GM19463 (cell line): ENCODE measurements around the gene COX10.
"Not testable (repeated sequence)": the region's sequence is repeated elsewhere in the genome, so short reads cannot be mapped to it uniquely, and the experiment has no call there.

Experiments used
- ATAC-seq: cut with Tn5 transposase; IDR thresholded peaks from one replicate; pipeline ENCODE4 v1.9.1; 2021; ENCODE audit warnings: mild to moderate bottlenecking, moderate library complexity; ENCODE audit not compliant: unreplicated experiment

COX10 gene

DNA sequence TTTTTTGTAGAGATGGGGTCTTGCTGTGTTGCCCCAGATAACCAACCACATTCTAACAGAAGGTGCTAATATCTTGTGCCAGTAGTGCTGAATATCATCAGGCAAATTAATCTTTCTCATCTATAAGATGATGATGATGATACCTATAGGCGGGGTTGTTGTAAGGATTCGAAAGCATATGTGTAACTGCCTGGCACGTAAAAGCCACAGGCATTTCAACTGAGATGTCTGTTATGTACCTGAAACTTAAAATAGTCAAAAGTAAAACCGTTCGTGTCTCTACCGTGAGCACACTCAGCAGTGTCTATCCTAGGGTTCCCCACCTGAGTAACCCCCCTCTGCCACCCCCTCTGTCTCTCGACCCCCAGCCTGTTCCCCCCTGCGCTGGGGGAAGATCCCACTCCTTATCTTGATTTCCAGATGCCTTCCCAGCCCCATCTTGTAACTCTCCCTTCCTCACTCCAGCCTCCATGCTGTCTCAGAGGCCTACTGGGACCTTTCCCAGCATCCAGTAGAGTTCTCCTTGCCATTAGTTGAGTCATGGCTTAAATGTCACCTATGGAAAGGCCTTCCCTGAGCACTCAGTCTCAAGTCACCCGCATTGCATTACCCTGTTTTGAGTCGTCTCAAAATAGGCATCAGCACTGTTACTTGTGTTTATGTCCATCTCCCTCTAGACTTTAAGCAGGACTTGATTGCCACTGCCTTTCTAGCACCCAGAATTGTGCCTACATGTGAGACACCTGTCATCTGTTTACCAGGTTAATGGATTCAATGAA is 133.3 kb downstream of the COX10 start:
- ATAC-seq = no peak

DNA sequence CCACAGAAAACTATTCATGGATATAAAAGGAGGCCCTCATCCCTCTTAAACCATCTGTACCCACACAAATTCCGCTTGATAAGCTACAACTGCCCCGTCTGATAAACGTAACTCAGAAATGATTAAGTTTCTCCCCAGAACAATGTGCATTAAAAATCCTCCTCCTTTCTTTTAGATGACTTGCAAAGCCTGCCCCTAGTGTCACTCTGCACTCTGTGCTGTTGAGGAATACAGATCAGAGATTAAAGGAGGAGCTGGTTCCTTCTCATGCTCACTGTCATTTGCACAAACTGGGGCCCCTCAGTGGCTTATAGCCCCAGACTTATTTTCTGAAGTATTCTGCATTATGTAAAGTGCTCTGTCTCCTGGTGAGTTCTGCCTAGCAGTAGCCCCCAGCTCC is 134.1 kb downstream of the COX10 start:
- no peak for ATAC-seq

DNA sequence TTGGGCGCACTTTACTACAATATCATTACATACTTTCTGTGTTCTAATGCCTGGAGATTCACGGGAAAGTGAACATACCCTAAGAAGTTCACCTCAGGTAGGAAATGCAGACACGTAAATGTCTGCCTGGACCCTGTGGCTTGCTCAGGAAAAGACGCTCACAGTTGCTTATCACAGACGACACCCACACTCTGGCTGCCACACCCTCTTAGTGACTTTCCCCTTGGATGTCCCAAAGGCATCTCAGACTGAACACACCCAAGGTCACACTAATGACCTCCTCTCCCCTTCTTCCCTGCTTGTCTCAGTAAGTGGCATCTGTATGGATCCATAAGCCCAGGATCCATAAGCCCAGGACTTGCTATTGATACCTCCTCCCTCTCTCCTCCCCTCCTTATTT is 134.8 kb downstream of the COX10 start:
- no peak for ATAC-seq

DNA sequence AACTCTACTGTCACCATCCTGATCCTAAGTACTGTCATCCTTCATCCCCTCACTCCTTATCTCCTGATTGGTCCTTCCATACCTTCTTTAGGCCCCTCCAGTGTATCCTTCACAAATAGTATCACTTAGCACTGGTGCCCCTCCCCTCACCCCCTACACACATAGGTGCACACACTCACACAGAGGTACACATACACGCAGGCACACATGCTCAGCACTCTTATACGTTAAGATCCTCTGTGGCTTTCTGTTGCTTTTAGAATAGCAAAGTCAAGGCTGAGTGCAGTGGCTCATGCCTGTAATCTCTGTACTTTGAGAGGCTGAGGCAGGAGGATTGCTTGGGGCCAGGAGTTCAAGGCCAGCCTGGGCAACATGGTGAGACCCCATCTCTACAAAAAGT is 135.2 kb downstream of the COX10 start:
- no peak for ATAC-seq

DNA sequence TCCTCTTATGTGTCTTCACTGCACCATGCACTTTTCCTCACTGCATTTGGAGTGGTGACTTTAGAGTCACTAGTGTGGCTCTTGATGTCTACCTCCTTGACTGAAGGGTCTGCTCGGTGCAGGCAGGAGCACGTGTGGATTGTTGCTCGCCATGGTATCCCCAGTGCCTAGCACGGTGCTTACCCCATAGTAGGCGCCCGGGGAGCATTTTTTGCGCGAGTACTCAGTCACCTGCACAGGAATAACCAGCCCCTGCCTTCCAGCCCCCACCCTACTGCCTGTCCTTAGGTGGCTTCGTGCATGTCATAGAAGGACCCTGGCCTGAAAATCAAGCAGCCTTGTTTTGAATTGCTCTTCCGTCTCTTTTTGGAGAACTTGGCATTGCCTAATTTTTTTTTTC is 136.1 kb downstream of the COX10 start:
- ATAC-seq = no peak

DNA sequence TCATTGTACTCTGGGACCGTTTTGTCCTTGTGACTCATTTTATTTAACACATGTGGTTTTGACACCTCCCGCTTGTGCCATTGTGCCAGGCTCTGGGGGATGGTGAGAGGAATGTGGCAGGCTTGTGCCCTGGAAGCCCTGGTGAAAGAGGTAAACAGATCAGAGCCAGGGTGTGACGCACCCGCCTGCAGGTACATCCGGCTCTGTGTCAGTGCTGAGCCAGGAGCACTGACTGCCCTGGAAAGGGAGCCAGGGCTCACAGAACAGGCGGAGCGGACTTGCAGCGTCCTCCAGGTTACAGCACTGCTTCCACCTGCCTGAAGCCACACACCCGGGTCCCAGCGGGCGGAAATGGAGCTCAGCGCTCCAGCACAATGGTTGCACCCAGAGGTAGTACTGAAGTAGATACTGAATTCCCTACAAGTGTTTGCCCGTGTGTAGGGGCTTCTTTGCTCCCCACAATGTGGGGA is 136.7 kb downstream of the COX10 start:
- no peak for ATAC-seq

DNA sequence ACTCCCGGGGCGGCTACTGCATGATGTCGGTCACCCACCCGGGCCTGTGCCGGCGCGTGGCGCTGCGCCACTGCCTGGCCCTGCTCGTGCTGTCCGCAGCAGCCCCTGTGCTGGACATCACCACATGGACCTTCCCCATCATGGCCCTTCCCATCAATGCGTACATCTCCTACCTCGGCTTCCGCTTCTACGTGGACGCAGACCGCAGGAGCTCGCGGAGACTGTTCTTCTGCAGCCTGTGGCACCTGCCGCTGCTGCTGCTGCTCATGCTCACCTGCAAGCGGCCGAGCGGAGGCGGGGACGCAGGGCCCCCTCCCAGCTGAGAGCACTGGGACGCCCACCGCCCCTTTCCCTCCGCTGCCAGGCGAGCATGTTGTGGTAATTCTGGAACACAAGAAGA is 137.6 kb downstream of the COX10 start:
- ATAC-seq = no peak

DNA sequence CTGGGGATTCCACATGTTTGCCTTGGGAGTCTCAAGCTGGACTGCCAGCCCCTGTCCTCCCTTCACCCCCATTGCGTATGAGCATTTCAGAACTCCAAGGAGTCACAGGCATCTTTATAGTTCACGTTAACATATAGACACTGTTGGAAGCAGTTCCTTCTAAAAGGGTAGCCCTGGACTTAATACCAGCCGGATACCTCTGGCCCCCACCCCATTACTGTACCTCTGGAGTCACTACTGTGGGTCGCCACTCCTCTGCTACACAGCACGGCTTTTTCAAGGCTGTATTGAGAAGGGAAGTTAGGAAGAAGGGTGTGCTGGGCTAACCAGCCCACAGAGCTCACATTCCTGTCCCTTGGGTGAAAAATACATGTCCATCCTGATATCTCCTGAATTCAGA is 138.5 kb downstream of the COX10 start:
- no peak for ATAC-seq

DNA sequence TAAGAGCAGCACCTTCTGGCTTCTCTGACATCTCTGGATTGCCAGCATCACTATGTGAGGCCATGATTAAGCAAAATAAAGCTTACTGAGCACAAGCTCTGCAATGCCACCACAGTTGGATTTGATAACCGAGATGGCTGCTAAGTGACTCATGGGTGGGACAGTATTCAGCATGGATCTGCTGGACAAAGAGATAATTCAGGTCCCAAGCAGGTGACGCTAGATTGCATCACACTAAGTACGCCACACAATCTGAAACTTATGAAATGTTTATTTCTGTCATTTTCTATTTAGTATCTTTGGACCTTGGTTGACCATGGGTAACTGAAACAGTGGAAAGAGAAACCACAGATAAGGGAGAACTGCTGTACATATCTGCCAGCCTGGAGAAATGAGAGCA is 139.9 kb downstream of the COX10 start:
- no peak for ATAC-seq

DNA sequence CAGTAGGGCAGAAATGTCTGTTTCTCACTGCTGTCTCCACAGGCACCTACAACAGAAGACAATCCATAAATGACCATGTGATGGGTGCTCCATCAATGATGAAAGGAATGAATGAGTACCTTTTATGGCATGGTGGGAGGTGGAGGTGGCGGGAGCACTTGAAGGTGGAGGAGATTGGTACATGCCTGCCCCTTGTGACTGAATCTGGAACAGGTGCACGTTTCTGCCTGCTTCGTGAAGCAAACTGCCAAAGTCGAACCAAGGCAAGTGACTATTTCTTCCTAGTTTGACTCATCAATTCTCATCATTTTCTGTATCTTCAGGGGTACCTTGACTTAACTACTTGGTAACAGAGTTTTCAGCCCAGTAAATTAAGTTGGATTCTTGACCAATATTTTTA is 141.9 kb downstream of the COX10 start:
- ATAC-seq = no peak

DNA sequence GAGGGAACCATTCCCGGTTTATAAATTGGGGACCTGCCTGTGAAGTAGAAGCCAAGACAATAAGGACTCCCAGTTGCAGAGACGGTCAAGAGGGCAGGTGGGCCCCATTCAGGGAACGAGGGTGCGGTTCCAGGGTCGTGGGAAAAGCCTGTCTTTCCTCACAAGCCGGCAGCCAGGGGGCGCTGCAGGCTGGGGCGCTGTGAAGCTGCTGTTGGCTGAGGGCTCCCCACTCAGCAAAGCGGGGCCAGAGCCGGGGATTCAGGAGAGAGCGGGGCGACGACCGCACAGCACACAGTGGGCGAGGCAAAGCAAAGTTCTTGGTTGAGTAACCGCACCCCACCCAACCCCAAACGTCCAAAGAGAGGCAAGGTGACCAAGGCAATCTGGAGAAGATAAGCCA is 142.5 kb downstream of the COX10 start:
- no peak for ATAC-seq

DNA sequence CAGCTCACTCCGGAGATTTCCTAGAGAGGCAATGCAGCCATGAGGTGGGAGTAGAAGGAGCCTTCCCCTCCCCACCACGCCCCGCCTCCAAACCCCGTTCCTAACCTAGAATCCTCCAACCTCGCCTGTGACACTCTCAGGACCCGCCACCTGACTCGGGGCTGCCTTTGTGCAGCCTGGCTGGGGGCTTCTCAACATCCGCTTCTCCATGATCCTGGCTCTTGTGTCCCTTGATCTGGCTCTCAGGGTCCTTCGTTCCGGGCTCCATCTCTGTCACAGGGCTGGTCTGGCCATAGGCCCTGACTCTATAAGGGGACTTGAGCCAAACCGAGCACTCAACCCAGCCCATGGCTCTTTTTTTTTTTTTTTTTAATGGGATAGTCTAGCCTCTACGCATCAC is 143.1 kb downstream of the COX10 start:
- no peak for ATAC-seq

DNA sequence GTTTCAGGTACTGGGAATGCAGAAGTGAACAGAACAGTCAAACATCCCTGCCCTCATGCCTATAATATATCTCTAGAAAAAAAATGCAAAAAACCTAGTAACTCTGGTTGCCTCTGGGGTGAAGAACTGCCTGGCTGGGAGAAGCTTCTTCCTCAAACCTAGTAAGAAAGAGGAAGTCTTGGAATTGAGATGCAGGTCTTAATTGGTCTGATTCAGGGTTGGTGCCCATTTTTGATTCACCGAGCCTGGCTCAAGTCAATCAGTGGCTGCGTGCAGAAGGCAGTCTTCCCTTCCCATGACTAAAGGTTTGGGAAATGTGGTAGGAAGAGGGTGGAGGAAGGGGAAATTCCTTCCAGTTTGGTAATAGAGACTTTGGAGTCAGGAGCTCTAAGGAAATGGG is 145.0 kb downstream of the COX10 start:
- ATAC-seq = no peak

DNA sequence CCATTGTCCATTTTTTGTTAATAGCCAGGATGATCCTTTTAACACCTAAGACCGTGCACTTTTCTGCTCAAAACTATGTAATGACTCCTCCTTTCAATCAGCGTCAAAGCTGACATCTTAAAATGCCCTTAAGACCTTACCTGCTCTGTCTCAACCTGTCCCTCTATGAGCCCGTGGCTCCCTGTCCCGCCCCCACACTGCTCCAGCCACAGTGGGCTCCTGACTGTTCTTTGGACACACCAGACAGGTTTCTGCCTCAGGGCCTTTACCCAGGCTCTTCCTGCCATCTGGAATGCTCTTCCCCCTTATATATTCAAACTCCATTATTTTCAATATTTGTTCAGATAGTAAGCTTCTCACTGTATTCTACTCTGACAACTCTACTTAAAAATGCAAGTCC is 153.3 kb downstream of the COX10 start:
- ATAC-seq = no peak

DNA sequence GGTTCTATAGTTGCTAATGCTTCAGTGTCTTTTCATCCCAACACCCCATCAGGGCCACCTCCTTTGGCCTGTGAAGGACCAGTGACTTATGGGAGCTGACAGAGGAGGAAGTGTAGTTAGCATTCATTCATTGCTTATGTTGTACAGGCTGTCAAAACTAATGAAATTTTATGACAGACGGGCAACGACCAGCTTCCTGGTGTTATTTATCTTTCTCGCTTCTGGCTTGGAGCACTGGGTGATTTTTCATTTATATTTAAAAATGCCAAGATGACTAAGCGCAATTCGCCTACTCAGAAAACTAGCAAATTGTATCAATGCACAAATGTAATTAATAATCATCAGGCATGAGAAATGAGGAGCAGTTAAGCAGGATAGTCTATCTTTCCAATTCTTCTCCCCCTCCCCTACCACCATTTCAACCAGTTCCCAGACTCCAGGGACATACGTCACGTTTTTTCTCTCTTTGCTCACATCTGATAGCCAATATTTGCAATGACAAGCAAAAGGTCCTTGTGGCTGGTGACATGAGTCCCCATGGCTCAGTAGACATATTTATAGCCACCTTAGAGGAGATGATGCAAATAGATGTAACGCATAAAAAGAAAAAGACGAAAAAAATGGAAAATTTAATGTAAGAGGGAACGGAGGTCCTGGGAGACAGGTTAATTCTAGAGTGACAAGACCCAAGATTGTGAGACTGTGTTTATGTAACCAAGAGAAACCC is 156.1 kb downstream of the COX10 start:
- no peak for ATAC-seq

DNA sequence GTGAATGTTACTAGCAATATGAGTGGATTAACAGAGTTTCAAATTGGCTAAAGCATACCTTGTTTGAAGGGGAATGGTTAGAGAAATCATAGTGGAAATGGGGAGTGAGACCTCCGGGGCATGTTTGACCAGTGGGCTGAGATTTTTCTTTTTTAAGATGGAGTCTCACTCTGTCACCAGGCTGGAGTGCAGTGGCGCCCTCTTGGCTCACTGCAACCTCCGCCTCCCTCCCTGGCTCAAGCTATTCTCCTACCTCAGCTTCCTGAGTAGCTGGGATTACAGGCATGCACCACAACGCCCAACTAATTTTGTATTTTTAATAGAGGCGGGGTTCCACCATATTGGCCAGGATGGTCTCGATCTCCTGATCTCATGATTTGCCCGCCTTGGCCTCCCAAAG is 157.7 kb downstream of the COX10 start:
- no peak for ATAC-seq

DNA sequence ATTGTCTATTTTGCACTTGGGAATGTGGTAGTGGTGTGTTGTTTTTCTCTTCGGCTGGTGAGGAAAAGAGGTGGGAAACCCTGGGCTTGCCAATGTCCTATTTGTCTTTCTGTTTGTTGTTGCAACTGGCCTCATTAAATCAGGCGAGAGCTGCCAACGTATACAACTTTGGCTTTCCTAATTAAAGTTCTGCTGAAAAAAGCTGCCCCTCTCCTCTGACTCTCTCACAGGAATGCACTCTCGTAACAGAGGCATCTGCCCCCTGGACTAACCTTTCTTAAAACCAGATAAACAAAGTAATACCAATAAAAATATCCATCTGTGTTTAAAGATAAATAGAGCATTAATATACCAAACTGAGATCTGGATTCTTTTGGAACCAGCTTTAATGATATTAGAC is 159.6 kb downstream of the COX10 start:
- ATAC-seq = no peak

DNA sequence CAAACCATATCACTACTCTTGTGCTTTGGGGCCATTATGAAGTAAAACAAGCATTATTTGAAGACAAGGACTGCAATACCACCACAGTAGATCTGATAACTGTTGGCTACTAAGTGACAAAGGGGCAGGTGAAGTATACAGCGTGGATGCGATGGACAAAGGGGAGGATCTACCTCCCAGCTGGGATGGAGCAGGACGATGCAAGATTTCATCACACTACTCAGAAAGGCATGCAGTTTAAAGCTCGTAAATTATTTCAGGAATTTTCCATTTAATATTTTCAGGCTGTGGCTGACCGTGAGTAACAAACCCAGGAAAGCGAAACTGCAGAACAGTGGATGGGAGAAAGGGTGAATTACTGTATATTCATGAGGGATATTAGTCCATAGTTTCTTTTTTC is 161.9 kb downstream of the COX10 start:
- not testable (repeated sequence) for ATAC-seq

DNA sequence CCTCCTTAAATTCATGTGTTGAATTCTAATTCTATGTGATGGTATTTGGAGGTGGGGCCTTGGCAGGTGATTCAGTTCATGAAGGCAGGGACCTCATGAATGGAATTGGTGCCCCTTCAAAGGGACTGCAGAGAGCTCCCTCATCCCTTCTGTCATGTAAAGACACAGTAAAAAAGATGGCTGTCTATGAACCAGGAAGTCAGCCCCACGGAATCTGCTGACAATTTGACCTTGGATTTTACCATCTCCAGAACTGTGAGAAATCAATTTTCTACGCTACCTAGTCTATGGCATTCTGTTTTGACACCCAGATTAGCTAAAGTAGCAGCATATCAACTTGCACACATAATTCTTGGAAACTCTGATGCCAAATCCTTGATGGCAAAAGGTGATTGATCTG is 165.7 kb downstream of the COX10 start:
- ATAC-seq = not testable (repeated sequence)

DNA sequence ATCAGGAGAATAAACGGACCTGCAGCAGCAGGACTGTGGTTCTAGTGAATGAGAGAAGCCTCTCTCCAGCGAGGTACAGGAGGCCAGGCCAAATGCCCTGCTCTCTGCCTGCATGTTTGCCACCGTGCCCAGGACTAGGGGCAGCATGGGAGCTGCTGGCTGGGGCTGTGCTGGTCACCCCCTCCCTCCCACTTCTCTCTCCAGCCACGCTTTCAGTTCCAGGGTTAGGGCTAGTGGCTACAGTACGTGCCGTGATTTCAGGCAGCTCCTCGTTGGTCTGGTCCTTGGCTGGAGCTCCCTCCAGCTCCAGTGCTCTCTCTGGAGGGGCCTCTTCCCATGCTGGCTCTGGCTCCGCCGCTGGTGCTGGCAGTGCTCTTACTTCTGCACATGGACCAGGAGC is 166.7 kb downstream of the COX10 start:
- not testable (repeated sequence) for ATAC-seq

DNA sequence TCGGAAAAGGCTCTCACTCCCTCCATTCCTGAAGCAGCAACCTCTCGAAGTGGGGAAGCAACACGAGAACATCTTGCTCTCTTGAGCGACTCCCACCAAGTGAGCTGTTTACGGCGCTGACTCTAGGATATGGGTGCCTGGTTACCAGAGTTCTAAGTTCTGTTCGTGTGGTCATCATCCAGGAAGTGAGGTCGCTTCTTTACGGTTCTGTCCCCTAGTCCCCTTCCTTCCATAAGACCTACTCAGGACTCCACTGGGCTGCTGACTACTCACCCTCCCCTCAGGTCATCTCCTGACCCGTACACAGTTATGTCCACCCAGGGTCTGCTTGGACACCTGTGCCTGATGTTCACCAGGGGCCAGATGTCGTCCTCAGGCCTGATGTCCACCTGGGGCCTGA is 167.5 kb downstream of the COX10 start, which contains the start of gene CDRT15:
Gene CDRT15, minus strand, starts transcription at position 101 of the 400 bp plus-strand sequence. Its CDS starts 29 bp downstream, at position 72.
- ATAC-seq = not testable (repeated sequence)

DNA sequence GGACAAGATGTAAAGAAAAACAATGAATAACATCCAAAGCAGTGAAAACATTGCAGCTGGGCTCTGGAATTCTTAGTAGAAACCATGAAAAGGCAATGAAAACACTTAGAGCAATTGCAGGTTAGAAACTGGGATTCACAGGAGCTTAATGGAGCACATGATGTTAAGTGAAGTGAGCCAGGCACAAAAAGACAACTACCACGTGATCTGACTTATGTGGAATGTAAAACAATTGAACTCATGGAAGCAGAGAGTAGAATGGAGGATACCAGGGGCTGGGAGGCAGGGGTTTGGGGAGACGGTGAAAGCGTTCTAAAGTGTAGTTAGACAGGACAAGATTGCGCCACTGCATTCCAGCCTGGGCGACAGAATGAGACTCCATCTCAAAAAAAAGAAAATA is 170.0 kb downstream of the COX10 start:
- ATAC-seq = not testable (repeated sequence)
